ENCODE data around the gene TRMT13.

GRCh38 chr1:100178091-100178490 is 45.1 kb downstream of the TRMT13 start, which contains the start of gene LRRC39:
- TF ChIP-seq CTCF (IDR thresholded peaks at IDR 0.05) = no peak
- no peak for TF ChIP-seq ZFX (IDR thresholded peaks at IDR 0.05; ENCODE audit: borderline replicate concordance)
